ENCODE measurements around the gene ASAP2.
"Not testable (repeated sequence)": the region's sequence is repeated elsewhere in the genome, so short reads cannot be mapped to it uniquely, and the experiment has no call there.

ASAP2 gene

DNA sequence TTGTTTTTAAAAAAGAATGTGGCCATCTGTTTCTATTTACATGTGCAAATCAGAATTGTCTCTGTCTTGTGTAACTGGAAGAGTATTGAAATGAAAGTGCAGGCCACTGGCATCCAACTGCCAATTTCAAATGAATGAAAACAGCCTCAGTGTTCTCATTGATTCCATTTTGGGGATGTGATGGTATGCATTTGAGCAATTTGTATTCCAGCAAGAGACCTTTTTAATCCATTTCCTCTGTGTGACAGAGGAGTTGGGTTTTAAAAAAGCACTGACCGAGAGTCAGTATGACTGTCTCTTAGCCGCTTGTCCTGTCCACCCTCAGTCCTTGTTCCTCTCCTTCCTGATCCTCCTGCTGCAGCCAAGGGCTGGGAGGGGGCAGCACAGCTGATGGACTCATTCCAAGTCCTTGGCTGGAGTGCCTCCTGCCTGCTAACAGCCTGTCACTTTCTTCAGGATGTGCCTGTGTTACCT lies 50.0 kb downstream of the ASAP2 start:
- no peak for DNase-seq

- no peak for DNase-seq
These were observed 51.9 kb downstream of the ASAP2 start for GRCh38 chr2:9258501-9258900.

DNA sequence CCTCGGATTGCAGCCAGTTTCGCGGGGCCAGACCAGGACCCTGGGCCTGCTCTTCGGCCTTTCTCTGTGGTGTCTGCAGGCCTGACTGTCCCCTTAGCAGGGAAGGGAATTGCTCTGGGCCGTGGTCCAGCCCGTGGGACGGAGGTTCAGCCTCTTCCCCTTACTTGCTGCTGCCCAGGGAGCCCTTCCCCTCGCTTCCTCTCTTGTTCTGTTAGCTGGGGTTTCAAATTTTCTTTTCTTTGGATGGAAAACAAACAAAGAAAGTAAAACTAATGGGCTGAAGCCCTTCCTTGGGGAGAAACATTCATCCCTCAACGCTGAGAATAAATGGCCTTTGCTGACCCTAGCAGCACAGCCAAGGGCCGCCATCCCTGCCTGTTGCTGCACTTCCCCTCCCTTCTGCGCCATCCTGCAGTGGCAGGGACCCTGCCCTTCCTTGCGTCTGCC lies 52.4 kb downstream of the ASAP2 start:
- DNase-seq: no peak

- no peak for DNase-seq
These were observed 53.9 kb downstream of the ASAP2 start for GRCh38 chr2:9260464-9260918.

DNA sequence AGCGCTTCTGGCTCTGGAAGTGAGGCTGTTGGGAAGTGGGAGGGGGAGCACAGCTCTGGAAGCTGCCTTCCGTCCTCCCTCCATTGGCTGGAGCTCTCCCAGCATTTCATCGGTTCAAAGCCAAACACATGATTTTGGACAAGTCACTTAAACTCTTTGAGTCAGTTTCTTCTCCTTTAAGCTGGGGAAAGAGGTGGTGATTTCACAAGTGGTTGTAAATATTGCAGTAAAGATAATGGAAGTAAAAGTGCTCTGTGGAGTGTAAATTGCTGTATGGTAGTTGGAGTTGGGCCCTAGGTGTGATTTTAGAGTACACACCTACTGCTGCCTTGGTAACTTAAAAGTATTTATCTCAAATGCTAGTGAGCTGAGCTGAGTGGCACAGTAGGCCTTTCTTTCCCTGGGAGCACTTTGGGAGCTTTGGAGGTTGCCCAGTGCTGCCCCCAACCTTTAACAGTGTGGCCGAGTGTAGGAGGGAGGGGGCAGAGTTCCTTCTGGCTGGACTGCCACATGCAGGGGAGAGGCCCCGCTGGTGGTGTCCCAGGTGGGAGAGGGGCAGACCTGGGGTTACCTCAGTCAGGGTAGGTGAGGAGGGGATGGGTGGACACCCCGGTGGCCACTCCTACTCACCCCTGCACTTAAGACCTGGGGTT lies 54.7 kb downstream of the ASAP2 start:
- no peak for DNase-seq

DNA sequence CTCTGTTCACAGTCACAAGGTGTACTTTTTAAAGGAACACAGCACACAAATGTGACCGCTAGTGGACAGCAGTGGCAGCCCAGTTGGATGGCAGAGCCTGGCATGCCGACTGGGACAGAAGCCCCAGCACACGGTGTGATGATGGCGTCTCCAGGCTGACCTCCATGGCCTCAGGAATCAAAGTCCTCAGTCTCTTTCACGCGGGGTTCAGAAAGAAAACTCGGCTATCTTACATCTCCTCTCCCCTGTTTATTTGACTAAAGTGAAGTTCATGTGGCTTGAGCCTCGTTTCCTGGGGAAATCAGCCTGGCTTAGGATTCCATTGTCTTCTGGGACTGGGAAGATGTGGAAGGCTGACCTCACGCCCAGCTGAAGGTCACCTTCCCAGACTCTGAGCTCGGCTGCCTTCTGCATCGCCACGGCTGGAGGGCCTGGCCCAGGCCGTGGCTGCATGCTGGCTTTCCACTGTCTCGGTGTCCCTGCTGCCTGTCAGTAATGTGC lies 56.1 kb downstream of the ASAP2 start:
- DNase-seq: no peak

- no peak for DNase-seq
These were observed 56.8 kb downstream of the ASAP2 start for GRCh38 chr2:9263428-9263827.

- DNase-seq: no peak
These were observed 57.7 kb downstream of the ASAP2 start for GRCh38 chr2:9264301-9264700.

DNA sequence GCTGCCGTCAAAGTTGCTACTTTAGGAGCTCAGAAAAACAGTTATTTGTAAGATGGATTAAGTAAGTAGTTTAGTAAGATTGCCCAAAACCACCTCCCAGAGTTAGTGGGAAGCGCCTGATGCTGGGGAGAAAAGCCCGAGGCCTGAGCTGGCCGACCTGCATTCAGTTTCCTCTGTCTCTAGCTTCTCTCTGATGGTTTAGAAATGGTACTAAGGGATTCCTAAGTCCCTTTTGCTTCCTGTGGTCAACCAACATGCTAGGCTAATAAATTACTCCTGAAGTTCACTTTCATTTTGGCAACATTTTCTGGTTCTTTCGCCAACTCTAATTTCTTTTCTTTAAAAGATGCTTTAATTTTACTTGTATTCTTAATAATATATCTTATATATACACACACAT lies 60.1 kb downstream of the ASAP2 start:
- no peak for DNase-seq

DNA sequence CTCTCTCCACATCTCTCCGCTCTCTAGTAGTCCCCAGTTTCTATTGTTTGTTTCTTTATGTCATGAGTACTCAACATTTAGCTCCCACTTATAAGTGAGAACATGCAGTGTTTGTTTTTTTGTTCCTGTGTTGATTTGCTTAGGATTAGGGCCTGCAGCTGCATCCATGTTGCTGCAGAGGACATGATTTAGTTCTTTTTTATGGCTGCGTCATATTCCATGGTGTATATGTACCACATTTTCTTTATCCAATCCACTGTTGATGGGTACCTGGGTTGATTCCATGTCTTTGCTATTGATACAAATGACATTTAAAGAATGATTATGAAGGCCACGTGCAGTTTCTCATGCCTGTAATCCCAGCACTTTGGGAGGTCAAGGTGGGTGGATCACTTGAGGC lies 60.7 kb downstream of the ASAP2 start:
- not testable (repeated sequence) for DNase-seq

DNA sequence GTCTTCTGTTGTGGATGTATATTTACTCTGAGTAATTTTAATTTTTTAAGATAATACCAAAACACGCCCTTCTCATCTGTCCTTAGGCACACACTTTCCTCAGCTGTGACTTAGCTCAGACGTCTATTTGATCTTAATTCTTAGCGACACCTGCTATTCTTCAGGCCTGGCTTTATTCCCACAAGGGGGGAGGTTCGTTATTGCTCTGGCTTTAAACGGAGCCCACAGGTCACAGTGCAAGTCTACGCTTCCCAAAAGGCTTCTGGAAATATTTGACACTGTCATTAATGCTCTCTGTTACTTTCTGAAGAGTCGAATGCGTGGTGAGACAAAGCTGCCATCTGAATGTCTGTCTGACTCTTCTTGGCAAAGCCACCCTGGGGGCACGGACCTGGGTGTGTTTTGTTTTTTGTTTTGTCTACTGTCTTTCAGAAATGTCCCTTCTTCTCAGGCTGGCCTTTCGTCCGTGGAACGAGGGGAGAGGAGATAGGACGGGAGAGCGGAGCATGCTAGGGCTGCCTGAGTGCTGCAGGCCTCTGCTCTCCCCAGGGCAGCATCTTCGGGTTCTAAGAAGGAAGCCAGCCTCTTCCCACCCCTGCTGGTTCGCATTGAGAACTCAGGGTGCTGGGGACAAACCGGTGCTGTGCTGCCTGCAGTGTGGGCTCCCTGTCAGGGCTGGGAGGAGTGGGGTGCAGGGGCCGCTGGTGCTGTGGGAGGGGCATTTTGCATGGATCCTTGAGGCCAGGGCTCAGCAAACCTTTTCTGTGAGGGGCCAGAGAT lies 61.9 kb downstream of the ASAP2 start:
- DNase-seq: no peak

GRCh38 chr2:9269295-9269694 lies 62.7 kb downstream of the ASAP2 start:
- DNase-seq: no peak

GRCh38 chr2:9269695-9270360 lies 63.2 kb downstream of the ASAP2 start:
- no peak for DNase-seq

GRCh38 chr2:9271091-9271490 lies 64.5 kb downstream of the ASAP2 start:
- DNase-seq: no peak

GRCh38 chr2:9271691-9272090 lies 65.1 kb downstream of the ASAP2 start:
- DNase-seq: no peak

DNA sequence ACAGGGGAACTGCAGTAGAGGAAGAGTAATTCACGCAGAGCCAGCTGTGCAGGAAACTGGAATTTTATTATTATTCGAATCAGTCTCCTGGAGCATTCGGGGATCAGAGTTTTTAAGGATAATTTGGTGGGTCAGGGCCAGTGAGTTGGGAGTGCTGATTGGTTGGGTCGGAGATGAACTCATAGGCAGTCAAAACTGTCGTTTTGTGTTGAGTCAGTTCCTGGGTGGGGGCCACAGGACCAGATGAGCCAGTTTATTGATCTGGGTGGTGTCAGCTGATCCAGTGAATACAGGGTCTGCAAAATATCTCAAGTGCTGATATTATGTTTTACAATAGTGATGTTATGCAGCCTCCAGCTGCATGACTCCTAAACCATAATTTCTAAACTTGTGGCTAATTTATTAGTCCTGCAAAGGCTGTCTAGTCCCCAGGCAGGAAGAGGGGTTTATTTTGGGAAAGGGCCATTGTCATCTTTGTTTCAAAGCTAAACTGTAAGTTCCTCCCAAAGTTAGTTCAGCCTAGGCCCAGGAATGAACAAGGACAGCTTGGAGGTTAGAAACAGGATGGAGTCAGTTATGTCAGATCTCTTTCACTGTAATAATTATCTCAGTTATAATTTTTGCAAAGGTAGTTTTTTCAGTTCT lies 67.0 kb downstream of the ASAP2 start:
- DNase-seq: no peak

DNA sequence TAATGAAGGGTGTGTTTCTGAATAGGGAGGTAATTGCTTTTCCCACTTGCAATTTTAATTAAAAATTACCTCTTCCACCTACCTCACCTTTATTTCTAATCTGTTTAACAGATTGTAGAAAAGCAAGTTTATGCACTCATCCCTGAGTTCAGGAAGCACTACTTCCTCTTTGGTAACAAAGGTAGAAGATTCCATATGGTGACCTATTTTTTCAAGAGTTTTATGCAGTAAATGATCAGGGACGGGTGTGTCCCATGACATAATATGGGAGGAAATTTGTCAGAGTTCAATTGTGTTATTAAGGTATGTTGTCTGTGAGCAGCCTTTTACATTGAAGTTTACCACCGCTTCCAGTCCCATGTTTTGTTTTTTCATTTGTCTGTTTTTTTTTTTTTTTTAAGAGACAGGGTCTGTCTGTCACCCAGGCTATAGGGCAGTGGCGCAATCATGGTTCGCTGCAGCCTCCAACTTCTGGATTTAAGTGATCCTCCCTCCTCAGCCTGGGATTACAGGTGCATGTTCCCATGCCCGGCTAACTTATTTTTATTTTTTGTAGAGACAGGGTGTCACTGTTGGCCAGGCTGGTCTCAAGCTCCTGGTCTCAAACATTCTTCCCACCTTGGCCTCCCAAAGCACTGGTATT lies 68.2 kb downstream of the ASAP2 start:
- DNase-seq: no peak

DNA sequence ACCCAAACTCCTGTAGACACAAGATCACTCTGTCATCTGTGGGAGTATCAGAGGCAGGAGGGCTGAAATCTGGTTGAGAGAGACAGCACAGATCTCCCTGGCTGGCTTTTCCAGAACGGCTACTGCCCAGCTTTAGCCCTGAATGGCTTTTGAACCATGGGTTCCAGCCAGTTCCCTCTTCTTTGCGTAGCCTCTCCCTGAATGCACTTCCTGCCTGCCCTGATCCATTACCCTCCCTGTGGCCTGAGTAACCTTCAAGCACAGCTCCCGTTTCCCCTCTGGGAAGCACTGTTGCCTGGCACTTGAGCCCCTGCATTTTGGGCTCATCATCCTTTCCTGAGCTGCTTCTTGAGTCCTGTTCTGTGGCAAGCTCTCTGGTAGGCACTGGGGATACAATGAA lies 68.8 kb downstream of the ASAP2 start:
- no peak for DNase-seq

GRCh38 chr2:9276074-9276473 lies 69.5 kb downstream of the ASAP2 start:
- no peak for DNase-seq

DNA sequence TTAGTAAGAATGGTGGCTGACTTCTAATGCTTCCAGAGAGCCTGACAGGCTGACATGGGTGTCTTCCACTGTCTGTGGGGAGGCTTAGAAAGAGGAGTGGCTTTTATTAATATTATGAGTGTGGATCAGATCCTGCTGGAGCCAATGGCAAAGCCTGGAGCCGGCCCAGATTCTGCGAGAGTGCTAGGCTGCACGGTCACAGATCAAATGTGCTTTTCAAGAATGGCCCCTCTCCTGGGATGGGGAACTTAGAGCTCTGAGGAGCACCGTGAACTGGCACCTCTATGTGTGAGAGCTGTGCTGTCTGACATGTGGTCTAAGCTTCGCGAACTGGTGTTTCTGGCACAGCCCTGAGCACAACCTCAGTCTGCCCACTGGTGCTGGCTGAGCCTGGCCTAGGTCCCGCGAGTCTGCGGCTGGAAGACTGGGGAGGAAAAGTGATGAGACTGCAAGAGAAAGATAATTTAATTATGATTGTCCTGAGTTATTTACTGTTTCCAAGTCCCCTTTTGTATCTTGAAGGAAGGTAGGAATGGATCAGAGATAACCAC lies 70.4 kb downstream of the ASAP2 start:
- DNase-seq: no peak

- no peak for DNase-seq
These were observed 71.8 kb downstream of the ASAP2 start for GRCh38 chr2:9278439-9278838.

GRCh38 chr2:9279426-9279825 lies 72.8 kb downstream of the ASAP2 start:
- no peak for DNase-seq
